ENCODE data around the gene EEA1.

GRCh38 chr12:92886131-92886530 lies 43.0 kb downstream of the EEA1 start:
- TF ChIP-seq CTCF (IDR thresholded peaks at IDR 0.05), result no peak
- TF ChIP-seq POLR2A (IDR thresholded peaks at IDR 0.05), result no peak
- no peak for TF ChIP-seq EP300 (IDR thresholded peaks at IDR 0.05)
